ENCODE data around the gene USP16.

Gene USP16

GRCh38 chr21:29083306-29083705, 58.8 kb downstream of the USP16 start:
- no peak overlapping the region for H3K9ac ChIP-seq (ENCODE audit: low read depth, low read length)
- H3K4me1 ChIP-seq (ENCODE audit: insufficient read depth, low read length), result 0 out of 2 replicates have a peak, but pooled peaks cover 8% of the 10 kb centered on the region
- no peaks in the 10 kb centered on the region for H3K36me3 ChIP-seq (ENCODE audit: insufficient read depth, low read length)
- no peaks in the 10 kb centered on the region for H3K9me3 ChIP-seq (ENCODE audit: control insufficient read depth, insufficient read depth, low read length)

GRCh38 chr21:29084372-29084771, 59.9 kb downstream of the USP16 start:
- 0 out of 2 replicates have a peak, but pooled peaks cover 8% of the 10 kb centered on the region for H3K4me1 ChIP-seq (ENCODE audit: insufficient read depth, low read length)
- H3K9ac ChIP-seq (ENCODE audit: low read depth, low read length), result no peak overlapping the region
- no peaks in the 10 kb centered on the region for H3K36me3 ChIP-seq (ENCODE audit: insufficient read depth, low read length)
- H3K9me3 ChIP-seq (ENCODE audit: control insufficient read depth, insufficient read depth, low read length), result no peaks in the 10 kb centered on the region

GRCh38 chr21:29085106-29085752, 60.8 kb downstream of the USP16 start:
- Histone ChIP-seq H3K9ac (ENCODE audit: low read depth, low read length) (no peak overlapping the region), H3K9me3 (ENCODE audit: control insufficient read depth, insufficient read depth, low read length) (no peaks in the 10 kb centered on the region), H3K4me1 (ENCODE audit: insufficient read depth, low read length) (0 out of 2 replicates have a peak, but pooled peaks cover 8% of the 10 kb centered on the region), H3K36me3 (ENCODE audit: insufficient read depth, low read length) (no peaks in the 10 kb centered on the region)

- Histone ChIP-seq H3K9ac (ENCODE audit: low read depth, low read length) (no peak overlapping the region), H3K9me3 (ENCODE audit: control insufficient read depth, insufficient read depth, low read length) (no peaks in the 10 kb centered on the region)
Measured at GRCh38 chr21:29091033-29091432, 66.6 kb downstream of the USP16 start.

GRCh38 chr21:29092102-29092959, 67.9 kb downstream of the USP16 start:
- no peaks in the 10 kb centered on the region for H3K36me3 ChIP-seq (ENCODE audit: insufficient read depth, low read length)
- no peaks in the 10 kb centered on the region for H3K4me1 ChIP-seq (ENCODE audit: insufficient read depth, low read length)
- no peak overlapping the region for H3K9ac ChIP-seq (ENCODE audit: low read depth, low read length)
- H3K9me3 ChIP-seq (ENCODE audit: control insufficient read depth, insufficient read depth, low read length), result no peaks in the 10 kb centered on the region

More at GRCh38 chr21:29091033-29091432, 66.6 kb downstream of the USP16 start:
- H3K36me3 ChIP-seq (ENCODE audit: insufficient read depth, low read length), result no peaks in the 10 kb centered on the region
- 0 out of 2 replicates have a peak, but pooled peaks cover 3% of the 10 kb centered on the region for H3K4me1 ChIP-seq (ENCODE audit: insufficient read depth, low read length)

GRCh38 chr21:29096218-29097015, 71.9 kb downstream of the USP16 start:
- H3K9me3 ChIP-seq (ENCODE audit: control insufficient read depth, insufficient read depth, low read length), result no peaks in the 10 kb centered on the region
- no peak overlapping the region for H3K9ac ChIP-seq (ENCODE audit: low read depth, low read length)
- no peaks in the 10 kb centered on the region for H3K4me1 ChIP-seq (ENCODE audit: insufficient read depth, low read length)
- no peaks in the 10 kb centered on the region for H3K36me3 ChIP-seq (ENCODE audit: insufficient read depth, low read length)

GRCh38 chr21:29098156-29098555, 73.7 kb downstream of the USP16 start:
- Histone ChIP-seq H3K9ac (ENCODE audit: low read depth, low read length) (no peak overlapping the region), H3K9me3 (ENCODE audit: control insufficient read depth, insufficient read depth, low read length) (no peaks in the 10 kb centered on the region), H3K36me3 (ENCODE audit: insufficient read depth, low read length) (no peaks in the 10 kb centered on the region), H3K4me1 (ENCODE audit: insufficient read depth, low read length) (no peaks in the 10 kb centered on the region)

- no peaks in the 10 kb centered on the region for H3K4me1 ChIP-seq (ENCODE audit: insufficient read depth, low read length)
- no peaks in the 10 kb centered on the region for H3K36me3 ChIP-seq (ENCODE audit: insufficient read depth, low read length)
- no peaks in the 10 kb centered on the region; the same call in 1 of the 2 replicates for H3K9me3 ChIP-seq (ENCODE audit: control insufficient read depth, insufficient read depth, low read length)
- H3K9ac ChIP-seq (ENCODE audit: low read depth, low read length), result no peak overlapping the region
Measured at GRCh38 chr21:29102791-29103257, 78.4 kb downstream of the USP16 start.
